ENCODE results near the gene GNG13.

The GNG13 gene

GRCh38 chr16:767743-768235, 32.7 kb downstream of the GNG13 start:
- Histone ChIP-seq H3K27ac (ENCODE audit: low read depth, low read length) (no peak overlapping the region), H3K4me2 (ENCODE audit: low read length) (no peak overlapping the region), H3K23ac (ENCODE audit: low read length) (no peak overlapping the region), H3K14ac (ENCODE audit: low read length) (no peak overlapping the region), H3K79me2 (ENCODE audit: control insufficient read depth, insufficient read depth, low read length, poor library complexity) (no peaks in the 10 kb centered on the region), H2AFZ (ENCODE audit: insufficient read depth, low read length, poor library complexity) (no peak overlapping the region), H3K4me3 (ENCODE audit: low read depth, low read length) (no peak overlapping the region), H3K4me1 (ENCODE audit: control insufficient read depth in 1 of 2, insufficient read depth in 2 of 2, low read length in 2 of 2) (no peaks in the 10 kb centered on the region), H2BK12ac (ENCODE audit: low read length) (no peak overlapping the region), H2BK120ac (ENCODE audit: insufficient read depth, low read length, poor library complexity) (no peak overlapping the region), H3K79me1 (ENCODE audit: low read length) (no peaks in the 10 kb centered on the region), H3K4ac (ENCODE audit: low read depth, low read length) (no peak overlapping the region), H3K36me3 (ENCODE audit: control insufficient read depth in 1 of 2, insufficient read depth in 2 of 2, low read length in 2 of 2) (no peaks in the 10 kb centered on the region), H4K12ac (ENCODE audit: low read depth, low read length) (no peak overlapping the region), H3K9me3 (ENCODE audit: insufficient read depth, low read depth, low read length) (peaks cover 4% of the 10 kb centered on the region), H3K18ac (ENCODE audit: low read length) (no peak overlapping the region), H2AK5ac (ENCODE audit: low read length) (no peak overlapping the region), H4K91ac (ENCODE audit: low read depth, low read length) (no peak overlapping the region), H3K9ac (ENCODE audit: low read length) (no peak overlapping the region), H3K27me3 (ENCODE audit: insufficient read depth, low read length) (no peaks in the 10 kb centered on the region), H2BK5ac (ENCODE audit: low read depth, low read length, poor library complexity) (no peak overlapping the region), H4K8ac (ENCODE audit: low read depth, low read length) (no peak overlapping the region)
- DNase-seq, result no peak
- no CpG with 5 or more reads among the region's 38 CpGs for WGBS (ENCODE audit: extremely low coverage, insufficient coverage, insufficient read length)

GRCh38 chr16:766820-767640, 33.5 kb downstream of the GNG13 start:
- H2BK120ac ChIP-seq (ENCODE audit: insufficient read depth, low read length, poor library complexity), result no peak overlapping the region
- no peak overlapping the region for H3K9ac ChIP-seq (ENCODE audit: low read length)
- no peaks in the 10 kb centered on the region for H3K36me3 ChIP-seq (ENCODE audit: control insufficient read depth in 1 of 2, insufficient read depth in 2 of 2, low read length in 2 of 2)
- no peak overlapping the region for H2AK5ac ChIP-seq (ENCODE audit: low read length)
- H3K27ac ChIP-seq (ENCODE audit: low read depth, low read length), result no peak overlapping the region
- WGBS (ENCODE audit: extremely low coverage, insufficient coverage, insufficient read length), result no CpG with 5 or more reads among the region's 48 CpGs
- no peak overlapping the region for H3K23ac ChIP-seq (ENCODE audit: low read length)
- no peak overlapping the region for H4K12ac ChIP-seq (ENCODE audit: low read depth, low read length)
- no peaks in the 10 kb centered on the region for H3K4me1 ChIP-seq (ENCODE audit: control insufficient read depth in 1 of 2, insufficient read depth in 2 of 2, low read length in 2 of 2)
- no peak overlapping the region for H2BK12ac ChIP-seq (ENCODE audit: low read length)
- H2BK5ac ChIP-seq (ENCODE audit: low read depth, low read length, poor library complexity), result no peak overlapping the region
- DNase-seq, result no peak
- no peaks in the 10 kb centered on the region for H3K79me1 ChIP-seq (ENCODE audit: low read length)
- H3K4me2 ChIP-seq (ENCODE audit: low read length), result no peak overlapping the region
- H3K27me3 ChIP-seq (ENCODE audit: insufficient read depth, low read length), result no peaks in the 10 kb centered on the region
- no peak overlapping the region for H4K8ac ChIP-seq (ENCODE audit: low read depth, low read length)
- no peak overlapping the region for H3K4me3 ChIP-seq (ENCODE audit: low read depth, low read length)
- no peak overlapping the region for H4K91ac ChIP-seq (ENCODE audit: low read depth, low read length)
- H3K9me3 ChIP-seq (ENCODE audit: insufficient read depth, low read depth, low read length), result peaks cover 4% of the 10 kb centered on the region
- no peak overlapping the region for H3K14ac ChIP-seq (ENCODE audit: low read length)
- no peak overlapping the region for H3K18ac ChIP-seq (ENCODE audit: low read length)
- H3K79me2 ChIP-seq (ENCODE audit: control insufficient read depth, insufficient read depth, low read length, poor library complexity), result no peaks in the 10 kb centered on the region
- no peak overlapping the region for H2AFZ ChIP-seq (ENCODE audit: insufficient read depth, low read length, poor library complexity)
- H3K4ac ChIP-seq (ENCODE audit: low read depth, low read length), result no peak overlapping the region

- no peak for DNase-seq
- no peak overlapping the region for H4K12ac ChIP-seq (ENCODE audit: low read depth, low read length)
- H3K23ac ChIP-seq (ENCODE audit: low read length), result no peak overlapping the region
- no peak overlapping the region for H4K91ac ChIP-seq (ENCODE audit: low read depth, low read length)
- H3K4me3 ChIP-seq (ENCODE audit: low read depth, low read length), result no peak overlapping the region
- no peak overlapping the region for H2BK12ac ChIP-seq (ENCODE audit: low read length)
- no peaks in the 10 kb centered on the region for H3K79me1 ChIP-seq (ENCODE audit: low read length)
- no peak overlapping the region for H2BK5ac ChIP-seq (ENCODE audit: low read depth, low read length, poor library complexity)
- no CpG with 5 or more reads among the region's 29 CpGs for WGBS (ENCODE audit: extremely low coverage, insufficient coverage, insufficient read length)
- no peaks in the 10 kb centered on the region for H3K36me3 ChIP-seq (ENCODE audit: control insufficient read depth in 1 of 2, insufficient read depth in 2 of 2, low read length in 2 of 2)
- H3K14ac ChIP-seq (ENCODE audit: low read length), result no peak overlapping the region
- no peak overlapping the region for H2BK120ac ChIP-seq (ENCODE audit: insufficient read depth, low read length, poor library complexity)
- H3K4me1 ChIP-seq (ENCODE audit: control insufficient read depth in 1 of 2, insufficient read depth in 2 of 2, low read length in 2 of 2), result no peaks in the 10 kb centered on the region
- H3K27ac ChIP-seq (ENCODE audit: low read depth, low read length), result no peak overlapping the region
- no peaks in the 10 kb centered on the region for H3K79me2 ChIP-seq (ENCODE audit: control insufficient read depth, insufficient read depth, low read length, poor library complexity)
- no peak overlapping the region for H3K9ac ChIP-seq (ENCODE audit: low read length)
- no peak overlapping the region for H2AK5ac ChIP-seq (ENCODE audit: low read length)
- H3K18ac ChIP-seq (ENCODE audit: low read length), result no peak overlapping the region
- H4K8ac ChIP-seq (ENCODE audit: low read depth, low read length), result no peak overlapping the region
- H2AFZ ChIP-seq (ENCODE audit: insufficient read depth, low read length, poor library complexity), result no peak overlapping the region
- H3K4me2 ChIP-seq (ENCODE audit: low read length), result no peak overlapping the region
- H3K9me3 ChIP-seq (ENCODE audit: insufficient read depth, low read depth, low read length), result peaks cover 4% of the 10 kb centered on the region
- no peak overlapping the region for H3K4ac ChIP-seq (ENCODE audit: low read depth, low read length)
- H3K27me3 ChIP-seq (ENCODE audit: insufficient read depth, low read length), result no peaks in the 10 kb centered on the region
Measured at GRCh38 chr16:766008-766819, 34.3 kb downstream of the GNG13 start.

GRCh38 chr16:765488-765865, 35.1 kb downstream of the GNG13 start:
- no peak overlapping the region for H4K91ac ChIP-seq (ENCODE audit: low read depth, low read length)
- no peaks in the 10 kb centered on the region for H3K27me3 ChIP-seq (ENCODE audit: insufficient read depth, low read length)
- H4K12ac ChIP-seq (ENCODE audit: low read depth, low read length), result no peak overlapping the region
- peaks cover 4% of the 10 kb centered on the region for H3K9me3 ChIP-seq (ENCODE audit: insufficient read depth, low read depth, low read length)
- H3K4me1 ChIP-seq (ENCODE audit: control insufficient read depth in 1 of 2, insufficient read depth in 2 of 2, low read length in 2 of 2), result peaks cover 2 to 4% of the 10 kb centered on the region in 2 experiments
- no peak overlapping the region for H2BK12ac ChIP-seq (ENCODE audit: low read length)
- no peak overlapping the region for H3K23ac ChIP-seq (ENCODE audit: low read length)
- H2BK120ac ChIP-seq (ENCODE audit: insufficient read depth, low read length, poor library complexity), result no peak overlapping the region
- no peaks in the 10 kb centered on the region for H3K36me3 ChIP-seq (ENCODE audit: control insufficient read depth in 1 of 2, insufficient read depth in 2 of 2, low read length in 2 of 2)
- H2AFZ ChIP-seq (ENCODE audit: insufficient read depth, low read length, poor library complexity), result no peak overlapping the region
- no peak overlapping the region for H3K9ac ChIP-seq (ENCODE audit: low read length)
- no peaks in the 10 kb centered on the region for H3K79me1 ChIP-seq (ENCODE audit: low read length)
- no peak overlapping the region for H3K4ac ChIP-seq (ENCODE audit: low read depth, low read length)
- H3K18ac ChIP-seq (ENCODE audit: low read length), result no peak overlapping the region
- H3K27ac ChIP-seq (ENCODE audit: low read depth, low read length), result no peak overlapping the region
- no peak overlapping the region for H3K4me3 ChIP-seq (ENCODE audit: low read depth, low read length)
- no CpG with 5 or more reads among the region's 29 CpGs for WGBS (ENCODE audit: extremely low coverage, insufficient coverage, insufficient read length)
- no peaks in the 10 kb centered on the region for H3K79me2 ChIP-seq (ENCODE audit: control insufficient read depth, insufficient read depth, low read length, poor library complexity)
- H4K8ac ChIP-seq (ENCODE audit: low read depth, low read length), result no peak overlapping the region
- no peak overlapping the region for H2AK5ac ChIP-seq (ENCODE audit: low read length)
- no peak overlapping the region for H3K14ac ChIP-seq (ENCODE audit: low read length)
- H3K4me2 ChIP-seq (ENCODE audit: low read length), result no peak overlapping the region
- DNase-seq, result no peak
- no peak overlapping the region for H2BK5ac ChIP-seq (ENCODE audit: low read depth, low read length, poor library complexity)

All from trophoblast cell (in vitro differentiated cells and primary cell).